A673 (cell line): Measurements from ENCODE around the gene CELA2B.

ENCODE experiments used
- CTCF ChIP-seq: fragments of 300-800, 200-600 bp; sonication (generic); conservative IDR thresholded peaks from 2 replicates; pipeline ENCODE4 v1.5.1; 2017; ENCODE audit warnings: low read depth, mild to moderate bottlenecking, antibody characterized with exemption, low read length, moderate library complexity, mixed read lengths
- EZH2 ChIP-seq: fragments of 200-600 bp; sonication (generic); IDR thresholded peaks from 2 replicates; pipeline ENCODE4 v1.6.1; 2017; ENCODE audit warnings: borderline replicate concordance, low read depth, mild to moderate bottlenecking, mixed read lengths, antibody characterized with exemption, low read length; ENCODE audit not compliant: poor library complexity, severe bottlenecking

- TF ChIP-seq EZH2, result no peak
- TF ChIP-seq CTCF, result no peak
Measured at GRCh38 chr1:15456313-15456954, 19.5 kb upstream of the CELA2B start, which contains the start of gene CELA2A.
